HFFc6 (cell line): ENCODE results near the gene KRTAP9-1. TPM values are rescaled to one million over a fixed set of nuclear protein-coding genes. Genes with fewer than 3 reads are reported as not detected.
A peak's percentile ranks its signal among the peaks of the same experiment; 100 is the strongest.
"Not testable (repeated sequence)": the region's sequence is repeated elsewhere in the genome, so short reads cannot be mapped to it uniquely, and the experiment has no call there.

ENCODE experiments used
- DNase-seq: peaks from one replicate; pipeline ENCODE4 v3.0.0-alpha.2; 2018
- H3K27ac Mint-ChIP-seq: 2 replicates; pipeline ENCODE4 v1.8.0; 2020; ENCODE audit warnings: mild to moderate bottlenecking, mixed read lengths
- H3K27me3 Mint-ChIP-seq: 2 replicates; pipeline ENCODE4 v1.8.0; 2021; ENCODE audit warnings: mild to moderate bottlenecking, moderate library complexity, mixed read lengths; ENCODE audit not compliant: insufficient read depth
- H3K36me3 Mint-ChIP-seq: 2 replicates; pipeline ENCODE4 v1.8.0; 2021; ENCODE audit warnings: low read depth, mixed read lengths
- H3K4me1 Mint-ChIP-seq: 2 replicates; pipeline ENCODE4 v1.8.0; 2020; ENCODE audit warnings: low read depth, mixed read lengths
- H3K4me3 Mint-ChIP-seq: 2 replicates; pipeline ENCODE4 v1.8.0; 2020; ENCODE audit warnings: mild to moderate bottlenecking, moderate library complexity, mixed read lengths
- H3K9me3 Mint-ChIP-seq: 2 replicates; pipeline ENCODE4 v1.8.0; 2020; ENCODE audit warnings: mild to moderate bottlenecking, mixed read lengths
- total RNA-seq, 6 experiments: library from RNA; stranded (reverse); fragmentation: NEBNext Ultra II Directional; extraction: Animal tissue kit (Norgen Biotek cat#: 25700); gene quantifications; 2 replicates in 1 of 6; 3 replicates in 5 of 6; pipeline ENCODE4 v1.2.3, GENCODE V29; 2021
- TF ChIP-seq, protein P1 (sequence below): fragments of 200-600 bp; sonication (generic); IDR thresholded peaks from 2 replicates; pipeline ENCODE4 v1.5.0; 2021; ENCODE audit warnings: antibody characterized with exemption, mild to moderate bottlenecking

KRTAP9-1 gene
- total RNA-seq, 6 experiments from 2014 or later, result not detected

DNA sequence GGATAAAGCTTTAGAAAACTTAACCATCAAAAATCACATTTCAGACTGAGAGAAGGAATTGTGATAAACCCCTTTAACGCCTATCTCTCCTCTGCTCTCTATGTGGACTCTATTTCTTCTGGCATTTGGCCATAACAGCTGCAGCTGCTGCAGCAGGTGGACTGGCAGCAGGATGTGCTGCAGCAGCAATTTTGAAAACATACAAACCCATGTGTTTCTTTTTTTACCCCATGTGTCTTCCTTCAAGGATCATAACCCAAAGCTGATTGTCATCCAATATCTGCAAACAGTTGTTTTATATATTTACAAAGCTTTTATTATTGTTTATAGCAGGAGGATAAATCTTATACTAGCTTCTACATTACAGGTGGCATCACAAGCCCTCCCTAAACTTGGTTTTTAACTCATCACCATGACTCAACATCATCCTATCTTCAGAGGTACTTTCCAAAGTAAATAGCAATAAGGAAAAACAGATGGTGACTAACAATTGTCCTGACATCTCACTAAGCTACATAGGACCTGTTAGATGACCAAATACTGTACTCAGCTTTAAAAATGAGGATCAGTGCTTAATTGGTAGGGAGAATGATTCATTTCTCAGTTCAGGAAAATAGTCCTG, 22.3 kb downstream of the KRTAP9-1 start:
- peaks cover 17% of the 10 kb centered on the region for H3K27me3 Mint-ChIP-seq
- TF ChIP-seq, protein P1, sequence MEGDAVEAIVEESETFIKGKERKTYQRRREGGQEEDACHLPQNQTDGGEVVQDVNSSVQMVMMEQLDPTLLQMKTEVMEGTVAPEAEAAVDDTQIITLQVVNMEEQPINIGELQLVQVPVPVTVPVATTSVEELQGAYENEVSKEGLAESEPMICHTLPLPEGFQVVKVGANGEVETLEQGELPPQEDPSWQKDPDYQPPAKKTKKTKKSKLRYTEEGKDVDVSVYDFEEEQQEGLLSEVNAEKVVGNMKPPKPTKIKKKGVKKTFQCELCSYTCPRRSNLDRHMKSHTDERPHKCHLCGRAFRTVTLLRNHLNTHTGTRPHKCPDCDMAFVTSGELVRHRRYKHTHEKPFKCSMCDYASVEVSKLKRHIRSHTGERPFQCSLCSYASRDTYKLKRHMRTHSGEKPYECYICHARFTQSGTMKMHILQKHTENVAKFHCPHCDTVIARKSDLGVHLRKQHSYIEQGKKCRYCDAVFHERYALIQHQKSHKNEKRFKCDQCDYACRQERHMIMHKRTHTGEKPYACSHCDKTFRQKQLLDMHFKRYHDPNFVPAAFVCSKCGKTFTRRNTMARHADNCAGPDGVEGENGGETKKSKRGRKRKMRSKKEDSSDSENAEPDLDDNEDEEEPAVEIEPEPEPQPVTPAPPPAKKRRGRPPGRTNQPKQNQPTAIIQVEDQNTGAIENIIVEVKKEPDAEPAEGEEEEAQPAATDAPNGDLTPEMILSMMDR, result no peak
- H3K36me3 Mint-ChIP-seq, result no peaks in the 10 kb centered on the region

DNA sequence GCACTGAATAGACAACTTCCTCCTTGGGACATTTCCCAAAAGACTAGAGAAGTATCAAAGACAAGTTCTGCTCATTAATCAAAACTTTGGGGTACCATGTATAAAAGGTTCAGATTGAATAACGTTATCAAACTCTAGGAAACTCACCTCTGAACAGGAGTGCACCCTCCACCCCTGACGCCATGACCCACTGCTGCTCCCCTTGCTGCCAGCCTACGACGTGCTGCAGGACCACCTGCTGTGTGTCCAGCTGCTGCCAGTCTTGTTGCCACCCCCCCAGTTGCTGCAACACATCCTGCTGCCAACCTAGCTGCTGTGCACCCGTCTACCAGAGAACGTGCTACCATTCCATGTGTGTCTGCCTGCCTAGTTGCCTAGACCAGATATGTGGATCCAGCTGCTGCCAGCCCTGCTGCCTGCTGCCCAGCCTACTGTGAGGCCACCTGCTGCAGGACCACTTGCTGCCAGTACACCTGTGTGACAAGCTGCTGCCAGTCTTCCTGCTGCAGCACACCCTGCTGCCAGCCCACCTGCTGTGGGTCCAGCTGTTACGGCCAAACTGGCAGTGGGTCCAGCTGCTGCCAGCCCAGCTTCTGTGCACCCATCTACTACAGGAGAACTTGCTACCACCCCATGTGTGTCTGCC, 23.0 kb downstream of the KRTAP9-1 start:
- TF ChIP-seq, protein P1, result no peak

More for the DNA sequence above, 22.3 kb downstream of the KRTAP9-1 start:
- Mint-ChIP-seq H3K27ac (no peak overlapping the region), H3K4me3 (no peak overlapping the region), H3K4me1 (peaks cover 13% of the 10 kb centered on the region), H3K9me3 (no peaks in the 10 kb centered on the region; the same call in 1 of the 2 replicates)
- peak; percentile 54 for DNase-seq

DNA sequence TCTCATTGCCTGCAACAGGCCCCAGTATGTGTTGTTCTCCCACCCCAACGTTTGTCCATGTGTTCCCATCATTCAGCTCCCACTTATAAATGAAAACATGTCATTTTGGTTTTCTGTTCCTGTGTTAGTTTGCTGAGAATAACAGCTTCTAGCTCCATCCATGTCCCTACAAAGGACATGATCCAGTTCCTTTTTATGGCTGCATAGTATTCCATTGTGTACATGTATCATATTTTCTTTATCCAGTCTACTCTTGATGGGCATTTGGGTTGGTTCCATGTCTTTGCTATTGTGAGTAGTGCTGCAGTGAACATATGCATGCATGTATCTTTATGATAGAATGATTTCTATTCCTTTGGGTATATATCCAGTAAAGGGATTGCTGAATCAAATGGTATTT, 26.0 kb downstream of the KRTAP9-1 start:
- no peak overlapping the region for H3K4me3 Mint-ChIP-seq
- H3K27ac Mint-ChIP-seq, result no peak overlapping the region
- no peak for DNase-seq
- peaks cover 11% of the 10 kb centered on the region for H3K27me3 Mint-ChIP-seq
- peaks cover 13% of the 10 kb centered on the region for H3K4me1 Mint-ChIP-seq
- peaks cover 12% of the 10 kb centered on the region for H3K36me3 Mint-ChIP-seq
- peaks cover 12% of the 10 kb centered on the region for H3K9me3 Mint-ChIP-seq
- TF ChIP-seq, protein P1, result no peak

More for the DNA sequence above, 23.0 kb downstream of the KRTAP9-1 start:
- no peak for DNase-seq
- H3K4me3 Mint-ChIP-seq, result no peak overlapping the region
- no peak overlapping the region; the same call in 1 of the 2 replicates for H3K27ac Mint-ChIP-seq
- H3K27me3 Mint-ChIP-seq, result peaks cover 18% of the 10 kb centered on the region
- H3K36me3 Mint-ChIP-seq, result no peaks in the 10 kb centered on the region
- H3K9me3 Mint-ChIP-seq, result no peaks in the 10 kb centered on the region; the same call in 1 of the 2 replicates
- H3K4me1 Mint-ChIP-seq, result peaks cover 13% of the 10 kb centered on the region

DNA sequence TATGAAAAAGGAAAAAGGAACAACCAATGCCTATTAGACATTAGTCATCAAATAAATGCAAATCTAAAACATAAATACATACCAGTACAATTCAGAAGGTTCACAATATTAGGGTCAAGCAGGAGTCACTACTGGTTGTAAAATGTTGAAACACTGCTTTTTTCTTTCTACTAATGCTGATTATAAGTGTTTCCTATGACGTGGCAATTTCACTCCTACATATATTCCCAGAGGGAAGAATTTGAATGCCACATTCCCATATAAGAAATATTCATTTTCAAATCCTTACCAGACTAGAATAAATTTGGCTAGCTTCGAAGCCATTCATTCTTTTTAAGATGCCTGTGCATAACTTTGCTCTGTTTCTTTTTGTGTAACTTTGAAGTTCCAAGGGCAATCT, 34.1 kb downstream of the KRTAP9-1 start:
- DNase-seq, result no peak
- H3K36me3 Mint-ChIP-seq, result peaks cover 15% of the 10 kb centered on the region
- H3K4me3 Mint-ChIP-seq, result no peak overlapping the region
- peaks cover 13% of the 10 kb centered on the region for H3K9me3 Mint-ChIP-seq
- H3K27ac Mint-ChIP-seq, result no peak overlapping the region
- H3K27me3 Mint-ChIP-seq, result peaks cover 7% of the 10 kb centered on the region
- 0 out of 2 replicates have a peak, but pooled peaks cover 8% of the 10 kb centered on the region for H3K4me1 Mint-ChIP-seq
- TF ChIP-seq, protein P1, result no peak

DNA sequence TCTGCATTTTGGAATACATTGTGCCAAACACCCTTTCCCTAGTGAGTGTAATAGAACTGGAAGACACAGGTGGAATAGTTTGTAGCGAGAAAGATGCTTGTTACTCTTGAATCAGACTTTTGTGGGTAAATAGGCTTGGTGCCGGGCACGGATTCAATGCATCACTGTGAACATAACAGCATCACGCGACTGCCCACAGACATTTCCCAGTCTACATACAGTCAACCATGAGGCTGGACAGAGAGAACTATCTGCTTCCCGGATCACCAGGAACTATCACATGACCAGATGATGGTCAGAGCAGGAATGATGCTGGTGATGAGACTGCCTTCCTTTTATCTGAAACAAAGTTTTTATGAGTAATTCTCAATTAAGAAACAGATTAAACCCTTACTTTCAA, 36.4 kb downstream of the KRTAP9-1 start:
- no peaks in the 10 kb centered on the region for H3K9me3 Mint-ChIP-seq
- DNase-seq, result no peak
- TF ChIP-seq, protein P1, result no peak
- H3K4me3 Mint-ChIP-seq, result no peak overlapping the region
- no peaks in the 10 kb centered on the region for H3K36me3 Mint-ChIP-seq
- peaks cover 4% of the 10 kb centered on the region for H3K27me3 Mint-ChIP-seq
- H3K27ac Mint-ChIP-seq, result no peak overlapping the region
- H3K4me1 Mint-ChIP-seq, result 0 out of 2 replicates have a peak, but pooled peaks cover 8% of the 10 kb centered on the region

DNA sequence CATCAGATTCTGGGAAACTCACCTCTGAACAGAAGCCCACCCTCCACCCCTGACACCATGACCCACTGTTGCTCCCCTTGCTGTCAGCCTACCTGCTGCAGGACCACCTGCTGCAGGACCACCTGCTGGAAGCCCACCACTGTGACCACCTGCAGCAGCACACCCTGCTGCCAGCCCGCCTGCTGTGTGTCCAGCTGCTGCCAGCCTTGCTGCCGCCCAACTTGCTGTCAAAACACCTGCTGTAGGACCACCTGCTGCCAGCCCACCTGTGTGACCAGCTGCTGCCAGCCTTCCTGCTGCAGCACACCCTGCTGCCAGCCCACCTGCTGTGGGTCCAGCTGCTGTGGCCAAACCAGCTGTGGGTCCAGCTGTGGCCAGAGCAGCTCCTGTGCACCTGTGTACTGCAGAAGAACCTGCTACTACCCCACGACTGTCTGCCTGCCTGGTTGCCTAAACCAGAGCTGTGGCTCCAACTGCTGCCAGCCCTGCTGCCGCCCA, 37.0 kb downstream of the KRTAP9-1 start, which contains the start of gene KRTAP9-2:
TSS of gene KRTAP9-2 (plus strand) at position 51 of the 498 bp plus-strand sequence. CDS start at position 58, 7 bp downstream.
- H3K27me3 Mint-ChIP-seq, H3K4me1 Mint-ChIP-seq, H3K4me3 Mint-ChIP-seq, DNase-seq, H3K27ac Mint-ChIP-seq, H3K36me3 Mint-ChIP-seq, H3K9me3 Mint-ChIP-seq: not testable (repeated sequence)
